Hepatocyte (in vitro differentiated cells): Measurements from ENCODE around the gene B3GAT1. TPM values are rescaled to one million over a fixed set of nuclear protein-coding genes. Genes with fewer than 3 reads are reported as not detected.

Experiments used
- DNase-seq: peaks from one replicate; pipeline ENCODE4 v3.0.0-alpha.2; 2016; ENCODE audit warnings: low spot score
- H2AFZ ChIP-seq: fragments of 200-600 bp; sonication (generic); 2 replicates; pipeline ENCODE4 v1.6.0; 2016; ENCODE audit warnings: antibody characterized with exemption, mild to moderate bottlenecking
- H3K27ac ChIP-seq: fragments of 200-600 bp; sonication (generic); 2 replicates; pipeline ENCODE4 v1.5.1; 2016; ENCODE audit warnings: mild to moderate bottlenecking
- H3K27me3 ChIP-seq: fragments of 200-600 bp; sonication (generic); 2 replicates; pipeline ENCODE4 v1.6.1; 2016
- H3K36me3 ChIP-seq: fragments of 200-600 bp; sonication (generic); replicated peaks from 2 replicates; pipeline ENCODE4 v1.5.1; 2016; ENCODE audit warnings: low read depth; ENCODE audit not compliant: insufficient read depth
- H3K4me1 ChIP-seq: fragments of 200-600 bp; sonication (generic); 2 replicates; pipeline ENCODE4 v1.5.1; 2016; ENCODE audit warnings: mild to moderate bottlenecking, moderate library complexity; ENCODE audit not compliant: insufficient read depth
- H3K4me2 ChIP-seq: fragments of 200-600 bp; sonication (generic); 2 replicates; pipeline ENCODE4 v1.6.0; 2016
- H3K4me3 ChIP-seq: fragments of 200-600 bp; sonication (generic); 2 replicates; pipeline ENCODE4 v1.5.1; 2016; ENCODE audit warnings: mild to moderate bottlenecking
- H3K79me2 ChIP-seq: fragments of 200-600 bp; sonication (generic); 2 replicates; pipeline ENCODE4 v1.6.0; 2017; ENCODE audit warnings: mild to moderate bottlenecking
- H3K9me2 ChIP-seq: fragments of 200-600 bp; sonication (generic); replicated peaks from 2 replicates; pipeline ENCODE4 v1.6.0; 2017; ENCODE audit warnings: mild to moderate bottlenecking; ENCODE audit not compliant: insufficient read depth
- H3K9me3 ChIP-seq: fragments of 200-600 bp; sonication (generic); 2 replicates; pipeline ENCODE4 v1.5.1; 2016; ENCODE audit warnings: low read depth, mild to moderate bottlenecking
- H4K20me1 ChIP-seq: fragments of 200-600 bp; sonication (generic); 2 replicates; pipeline ENCODE4 v1.6.0; 2016; ENCODE audit warnings: mild to moderate bottlenecking; ENCODE audit not compliant: insufficient read depth, poor library complexity, severe bottlenecking
- EZH2 ChIP-seq: fragments of 200-600 bp; sonication (generic); IDR thresholded peaks from 2 replicates; pipeline ENCODE4 v1.6.1; 2016; ENCODE audit warnings: antibody characterized with exemption, mild to moderate bottlenecking, borderline replicate concordance
- EZH2phosphoT487 ChIP-seq: fragments of 200-600 bp; sonication (generic); IDR thresholded peaks from one replicate; pipeline ENCODE4 v1.6.1; 2018; ENCODE audit warnings: antibody characterized with exemption, mild to moderate bottlenecking, low read depth, moderate library complexity; ENCODE audit not compliant: unreplicated experiment, severe bottlenecking
- WGBS: methylation state at CpG from one replicate; pipeline ENCODE4 v1.1.6; 2016; ENCODE audit warnings: low lambda C conversion rate; ENCODE audit errors: missing lambda C conversion rate; 5-methylcytosine and 5-hydroxymethylcytosine counted together
- polyA plus RNA-seq: library from polyadenylated mRNA; unstranded; fragments of >200 nt; fragmentation: Nextera tagmentation; extraction: Ambion mirVana; gene quantifications from 2 replicates; pipeline ENCODE4 v1.2.1, GENCODE V29; 2016
- total RNA-seq: library from RNA; depleted of rRNA; stranded (reverse); fragments of >200 nt; gene quantifications from 2 replicates; pipeline ENCODE4 v1.2.3, GENCODE V29; 2014
- TF ChIP-seq, protein P1 (sequence below): fragments of 200-600 bp; sonication (generic); IDR thresholded peaks from 2 replicates; pipeline ENCODE4 v1.5.1; 2016; ENCODE audit warnings: antibody characterized with exemption, mild to moderate bottlenecking; ENCODE audit not compliant: poor library complexity

B3GAT1 gene
- total and polyA plus RNA-seq, 2 experiments from 2014 or later = 0.17 to 0.40 TPM

DNA sequence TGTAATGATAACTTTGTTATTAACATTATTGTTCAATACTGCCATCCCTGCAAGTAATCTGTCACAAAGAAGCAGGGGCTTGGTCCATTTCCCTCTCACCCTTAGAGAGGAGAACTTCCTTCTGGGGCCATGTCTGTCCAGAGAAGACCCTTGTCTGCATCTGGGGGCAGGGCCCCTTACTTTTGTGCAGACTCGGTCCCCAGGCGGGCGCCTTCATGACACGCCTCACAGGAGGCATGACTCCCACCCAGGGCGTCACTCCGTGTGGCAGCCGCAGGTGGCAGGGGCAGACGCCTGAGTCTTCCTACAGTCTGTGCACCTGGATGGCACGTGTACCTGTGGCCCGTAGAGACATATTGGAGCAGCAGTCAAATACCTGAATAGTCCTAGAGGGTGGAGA is 21.8 kb upstream of the B3GAT1 start:
- Histone ChIP-seq H3K36me3 (no peaks in the 10 kb centered on the region), H3K9me3 (no peaks in the 10 kb centered on the region), H3K4me1 (peaks cover 4% of the 10 kb centered on the region), H3K27me3 (no peaks in the 10 kb centered on the region), H2AFZ (no peak overlapping the region), H4K20me1 (no peaks in the 10 kb centered on the region), H3K9me2 (no peaks in the 10 kb centered on the region), H3K79me2 (no peaks in the 10 kb centered on the region), H3K4me2 (no peak overlapping the region), H3K27ac (no peak overlapping the region), H3K4me3 (no peak overlapping the region)
- 84% methylated on average over 10 of the region's 10 CpGs for WGBS
- no peak for DNase-seq
- TF ChIP-seq, protein P1, sequence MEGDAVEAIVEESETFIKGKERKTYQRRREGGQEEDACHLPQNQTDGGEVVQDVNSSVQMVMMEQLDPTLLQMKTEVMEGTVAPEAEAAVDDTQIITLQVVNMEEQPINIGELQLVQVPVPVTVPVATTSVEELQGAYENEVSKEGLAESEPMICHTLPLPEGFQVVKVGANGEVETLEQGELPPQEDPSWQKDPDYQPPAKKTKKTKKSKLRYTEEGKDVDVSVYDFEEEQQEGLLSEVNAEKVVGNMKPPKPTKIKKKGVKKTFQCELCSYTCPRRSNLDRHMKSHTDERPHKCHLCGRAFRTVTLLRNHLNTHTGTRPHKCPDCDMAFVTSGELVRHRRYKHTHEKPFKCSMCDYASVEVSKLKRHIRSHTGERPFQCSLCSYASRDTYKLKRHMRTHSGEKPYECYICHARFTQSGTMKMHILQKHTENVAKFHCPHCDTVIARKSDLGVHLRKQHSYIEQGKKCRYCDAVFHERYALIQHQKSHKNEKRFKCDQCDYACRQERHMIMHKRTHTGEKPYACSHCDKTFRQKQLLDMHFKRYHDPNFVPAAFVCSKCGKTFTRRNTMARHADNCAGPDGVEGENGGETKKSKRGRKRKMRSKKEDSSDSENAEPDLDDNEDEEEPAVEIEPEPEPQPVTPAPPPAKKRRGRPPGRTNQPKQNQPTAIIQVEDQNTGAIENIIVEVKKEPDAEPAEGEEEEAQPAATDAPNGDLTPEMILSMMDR = no peak
- TF ChIP-seq EZH2phosphoT487 (no peak), EZH2 (no peak)

DNA sequence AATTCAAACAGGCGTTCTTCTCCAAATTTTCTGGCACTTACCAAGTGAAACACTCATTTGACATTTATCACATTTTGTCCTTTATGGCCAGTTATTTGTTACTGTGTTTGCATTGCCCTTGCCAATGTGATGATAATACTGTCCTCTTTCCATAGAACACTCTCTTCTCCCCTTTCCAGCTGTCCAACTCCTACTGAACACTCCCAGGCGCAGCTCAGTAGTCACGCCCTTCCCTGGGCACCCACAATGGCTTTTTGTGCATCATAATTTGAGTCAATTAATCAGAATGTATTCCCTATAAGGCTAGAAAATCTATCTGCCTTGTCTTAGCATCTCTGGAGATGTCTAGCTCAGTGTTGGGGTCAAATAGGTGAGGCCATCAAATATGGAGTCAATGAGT is 21.2 kb upstream of the B3GAT1 start:
- Histone ChIP-seq H3K27me3 (no peaks in the 10 kb centered on the region), H3K9me3 (no peaks in the 10 kb centered on the region), H3K4me3 (no peak overlapping the region), H2AFZ (no peak overlapping the region), H3K79me2 (no peaks in the 10 kb centered on the region), H3K9me2 (no peaks in the 10 kb centered on the region), H4K20me1 (no peaks in the 10 kb centered on the region), H3K27ac (no peak overlapping the region), H3K36me3 (no peaks in the 10 kb centered on the region), H3K4me1 (peaks cover 1% of the 10 kb centered on the region), H3K4me2 (no peak overlapping the region)
- no peak for DNase-seq
- no peak for TF ChIP-seq EZH2phosphoT487
- TF ChIP-seq, protein P1 = no peak
- 80% methylated on average over 3 of the region's 3 CpGs for WGBS

DNA sequence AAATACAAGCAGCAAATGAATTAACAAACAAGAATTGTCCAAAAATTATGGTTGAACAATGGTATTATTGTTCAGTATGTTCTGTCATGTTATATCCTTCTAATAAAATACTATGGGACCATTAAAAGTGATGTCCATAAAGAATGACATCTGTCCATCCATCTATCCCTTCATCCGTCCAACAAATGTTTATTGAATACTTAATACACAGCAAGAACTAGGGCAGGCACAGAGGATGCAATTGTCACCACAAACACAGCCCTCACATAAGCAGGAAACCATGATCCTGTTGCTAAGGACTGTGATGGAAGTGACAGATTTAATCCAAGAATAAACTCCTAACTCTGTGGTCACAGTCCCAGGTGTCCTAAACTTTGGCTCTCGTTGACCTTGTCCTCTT is 20.7 kb upstream of the B3GAT1 start:
- H4K20me1 ChIP-seq = no peaks in the 10 kb centered on the region
- no peak overlapping the region for H3K4me2 ChIP-seq
- 25% methylated on average over 2 of the region's 2 CpGs for WGBS
- H3K9me3 ChIP-seq = no peaks in the 10 kb centered on the region
- no peaks in the 10 kb centered on the region for H3K4me1 ChIP-seq
- H3K27ac ChIP-seq = no peak overlapping the region
- H3K79me2 ChIP-seq = no peaks in the 10 kb centered on the region
- no peak overlapping the region for H3K4me3 ChIP-seq
- no peaks in the 10 kb centered on the region for H3K27me3 ChIP-seq
- no peak for DNase-seq
- TF ChIP-seq EZH2 (no peak), EZH2phosphoT487 (no peak)
- TF ChIP-seq, protein P1 = no peak
- H3K36me3 ChIP-seq = no peaks in the 10 kb centered on the region
- H2AFZ ChIP-seq = no peak overlapping the region
- H3K9me2 ChIP-seq = no peaks in the 10 kb centered on the region

DNA sequence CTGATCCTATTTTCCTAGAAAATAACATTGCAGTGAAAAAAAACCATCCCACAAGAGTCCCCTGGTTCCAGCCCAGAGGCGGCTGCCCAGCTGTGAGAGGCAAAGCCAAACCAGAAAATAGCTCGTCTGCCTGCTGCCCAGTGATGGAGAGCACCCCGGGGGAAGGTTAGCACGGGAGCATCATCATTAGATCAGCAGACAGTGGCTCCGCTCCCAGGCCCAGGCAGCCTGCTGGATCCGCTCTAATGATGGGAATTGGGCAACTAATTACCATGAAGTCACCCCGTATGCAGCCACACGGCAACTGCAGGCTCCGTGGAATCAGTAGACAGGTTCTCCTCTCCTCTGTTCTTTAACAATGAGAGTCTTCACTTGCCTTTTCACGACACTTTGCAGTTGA is 17.1 kb upstream of the B3GAT1 start:
- WGBS = 83% methylated on average over 10 of the region's 10 CpGs
- TF ChIP-seq EZH2phosphoT487 = no peak
- TF ChIP-seq EZH2 = no peak
- TF ChIP-seq, protein P1 = no peak
- Histone ChIP-seq H3K9me3 (no peaks in the 10 kb centered on the region), H3K9me2 (no peaks in the 10 kb centered on the region), H3K27ac (no peak overlapping the region), H3K4me2 (no peak overlapping the region), H2AFZ (no peak overlapping the region), H3K27me3 (no peaks in the 10 kb centered on the region), H3K4me3 (no peak overlapping the region), H3K4me1 (no peaks in the 10 kb centered on the region), H4K20me1 (no peaks in the 10 kb centered on the region), H3K79me2 (no peaks in the 10 kb centered on the region), H3K36me3 (no peaks in the 10 kb centered on the region)
- DNase-seq = no peak
